ENCODE data around the gene SLC37A3.
"Not testable (repeated sequence)": the region's sequence is repeated elsewhere in the genome, so short reads cannot be mapped to it uniquely, and the experiment has no call there.

SLC37A3 gene

GRCh38 chr7:140314573-140315480 is 83.5 kb downstream of the SLC37A3 start:
- no peak for DNase-seq (ENCODE audit: low read depth)

- no peak for DNase-seq (ENCODE audit: low read depth)
Measured at GRCh38 chr7:140312141-140312846, 86.0 kb downstream of the SLC37A3 start.

- not testable (repeated sequence) for DNase-seq (ENCODE audit: low read depth)
Measured at GRCh38 chr7:140311128-140311527, 87.2 kb downstream of the SLC37A3 start.

GRCh38 chr7:140310337-140311002 is 87.9 kb downstream of the SLC37A3 start:
- no peak for DNase-seq (ENCODE audit: low read depth)

- DNase-seq (ENCODE audit: low read depth), result no peak
Measured at GRCh38 chr7:140308060-140308459, 90.3 kb downstream of the SLC37A3 start.

GRCh38 chr7:140304191-140304799 is 94.0 kb downstream of the SLC37A3 start:
- DNase-seq (ENCODE audit: low read depth), result peak; percentile 4

- no peak for DNase-seq (ENCODE audit: low read depth)
Measured at GRCh38 chr7:140300243-140301136, 97.8 kb downstream of the SLC37A3 start.

- DNase-seq (ENCODE audit: low read depth), result no peak
Measured at GRCh38 chr7:140298213-140298612, 100.1 kb downstream of the SLC37A3 start.

- no peak for DNase-seq (ENCODE audit: low read depth)
Measured at GRCh38 chr7:140297192-140297591, 101.1 kb downstream of the SLC37A3 start.

GRCh38 chr7:140295224-140295738 is 103.0 kb downstream of the SLC37A3 start:
- no peak for DNase-seq (ENCODE audit: low read depth)

GRCh38 chr7:140294454-140294853 is 103.9 kb downstream of the SLC37A3 start:
- no peak for DNase-seq (ENCODE audit: low read depth)

GRCh38 chr7:140292438-140292837 is 105.9 kb downstream of the SLC37A3 start:
- DNase-seq (ENCODE audit: low read depth), result no peak

- no peak for DNase-seq (ENCODE audit: low read depth)
Measured at GRCh38 chr7:140289804-140290203, 108.5 kb downstream of the SLC37A3 start.

- DNase-seq (ENCODE audit: low read depth), result no peak
Measured at GRCh38 chr7:140287988-140288387, 110.3 kb downstream of the SLC37A3 start.

GRCh38 chr7:140285938-140286337 is 112.4 kb downstream of the SLC37A3 start:
- no peak for DNase-seq (ENCODE audit: low read depth)

- no peak for DNase-seq (ENCODE audit: low read depth)
Measured at GRCh38 chr7:140284062-140284461, 114.3 kb downstream of the SLC37A3 start.
